ENCODE data around the gene TMEM135.

DNA sequence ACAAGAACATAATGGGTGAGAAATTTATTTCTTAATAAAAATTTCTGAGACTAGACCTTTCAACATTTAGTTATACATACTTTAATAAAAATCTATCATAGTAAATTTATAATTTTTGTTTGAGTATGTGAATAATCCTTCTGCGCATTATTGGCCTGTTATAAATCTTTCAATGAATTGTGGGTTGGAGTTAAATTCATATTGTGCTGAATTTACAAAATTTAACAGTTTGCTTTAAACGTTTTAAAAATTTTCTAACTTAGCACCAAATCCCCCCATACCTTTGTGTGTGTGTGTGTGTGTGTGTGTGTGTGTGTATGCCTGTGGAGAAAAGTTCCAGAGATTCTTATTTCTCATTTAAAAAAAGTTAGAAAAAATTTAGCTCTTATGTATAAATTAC lies 111.0 kb downstream of the TMEM135 start:
- TF ChIP-seq, protein P1, sequence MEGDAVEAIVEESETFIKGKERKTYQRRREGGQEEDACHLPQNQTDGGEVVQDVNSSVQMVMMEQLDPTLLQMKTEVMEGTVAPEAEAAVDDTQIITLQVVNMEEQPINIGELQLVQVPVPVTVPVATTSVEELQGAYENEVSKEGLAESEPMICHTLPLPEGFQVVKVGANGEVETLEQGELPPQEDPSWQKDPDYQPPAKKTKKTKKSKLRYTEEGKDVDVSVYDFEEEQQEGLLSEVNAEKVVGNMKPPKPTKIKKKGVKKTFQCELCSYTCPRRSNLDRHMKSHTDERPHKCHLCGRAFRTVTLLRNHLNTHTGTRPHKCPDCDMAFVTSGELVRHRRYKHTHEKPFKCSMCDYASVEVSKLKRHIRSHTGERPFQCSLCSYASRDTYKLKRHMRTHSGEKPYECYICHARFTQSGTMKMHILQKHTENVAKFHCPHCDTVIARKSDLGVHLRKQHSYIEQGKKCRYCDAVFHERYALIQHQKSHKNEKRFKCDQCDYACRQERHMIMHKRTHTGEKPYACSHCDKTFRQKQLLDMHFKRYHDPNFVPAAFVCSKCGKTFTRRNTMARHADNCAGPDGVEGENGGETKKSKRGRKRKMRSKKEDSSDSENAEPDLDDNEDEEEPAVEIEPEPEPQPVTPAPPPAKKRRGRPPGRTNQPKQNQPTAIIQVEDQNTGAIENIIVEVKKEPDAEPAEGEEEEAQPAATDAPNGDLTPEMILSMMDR (IDR thresholded peaks at IDR 0.05; ENCODE audit: insufficient read depth, low read length, poor library complexity, severe bottlenecking), result no peak
- no peak for TF ChIP-seq EZH2phosphoT487 (conservative IDR thresholded peaks at IDR 0.05; ENCODE audit: low read length)
